GM18951 (cell line): ENCODE measurements around the gene GPR18.

Source experiments
- POLR2A ChIP-seq: IDR thresholded peaks from 4 replicates; pipeline ENCODE4 v1.6.1; 2011; ENCODE audit warnings: mild to moderate bottlenecking; ENCODE audit not compliant: insufficient read length, insufficient read depth; ENCODE audit errors: extremely low read depth
- in situ Hi-C: fragments of 300-500 bp; cut with MboI; formaldehyde crosslinking; loops from one replicate; pipeline ENCODE4 v1.12.0; 2022; ENCODE audit warnings: low sequenced_read_pairs, mixed read lengths, inconsistent platforms; ENCODE audit not compliant: unreplicated experiment

GPR18 gene, protein sequence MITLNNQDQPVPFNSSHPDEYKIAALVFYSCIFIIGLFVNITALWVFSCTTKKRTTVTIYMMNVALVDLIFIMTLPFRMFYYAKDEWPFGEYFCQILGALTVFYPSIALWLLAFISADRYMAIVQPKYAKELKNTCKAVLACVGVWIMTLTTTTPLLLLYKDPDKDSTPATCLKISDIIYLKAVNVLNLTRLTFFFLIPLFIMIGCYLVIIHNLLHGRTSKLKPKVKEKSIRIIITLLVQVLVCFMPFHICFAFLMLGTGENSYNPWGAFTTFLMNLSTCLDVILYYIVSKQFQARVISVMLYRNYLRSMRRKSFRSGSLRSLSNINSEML

GRCh38 chr13:99258210-99258860, at the start of gene GPR18:
TSS of gene GPR18 (minus strand) at chr13:99258379. CDS start at chr13:99255872, 2,507 bp downstream.
- in situ Hi-C loops: loop anchor here (25.0 kb wide), 1 partner anchor 396 kb away; no protein-coding TSS in a partner anchor
- TF ChIP-seq POLR2A: no peak

DNA sequence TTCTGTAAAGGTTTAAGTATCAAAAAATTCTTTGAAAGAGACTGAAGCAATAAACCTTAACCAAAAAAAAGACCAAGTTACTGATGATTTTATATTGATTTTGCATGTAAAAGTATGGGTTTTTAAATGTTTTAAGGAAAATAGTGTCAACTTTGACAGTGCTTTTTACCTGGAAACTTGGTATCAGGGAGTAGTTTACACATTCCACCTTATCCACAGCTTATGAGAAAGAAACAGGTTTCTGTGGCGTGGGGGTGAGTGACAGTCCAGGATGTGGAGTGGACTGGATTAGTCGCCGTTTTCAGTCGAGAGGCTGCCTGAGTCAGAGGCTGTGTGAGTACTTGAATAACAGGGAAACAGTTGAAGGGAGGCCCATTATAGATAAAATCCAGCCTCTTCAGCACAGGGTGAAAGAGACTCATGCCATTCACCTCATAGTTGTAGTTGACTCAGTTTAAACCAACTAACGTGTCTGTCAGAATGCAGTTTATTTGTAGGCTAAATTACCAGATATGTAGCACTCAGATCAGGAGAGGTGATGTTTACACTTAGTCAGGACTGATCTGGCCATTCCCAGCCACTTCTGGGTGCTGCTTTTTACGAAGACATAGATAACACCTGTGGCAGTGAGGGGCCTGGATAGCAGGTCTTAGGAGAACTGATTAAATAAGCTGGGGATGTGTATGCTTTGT, 49.6 kb upstream of the GPR18 start:
- in situ Hi-C loops: no loop called here
- TF ChIP-seq POLR2A: no peak

DNA sequence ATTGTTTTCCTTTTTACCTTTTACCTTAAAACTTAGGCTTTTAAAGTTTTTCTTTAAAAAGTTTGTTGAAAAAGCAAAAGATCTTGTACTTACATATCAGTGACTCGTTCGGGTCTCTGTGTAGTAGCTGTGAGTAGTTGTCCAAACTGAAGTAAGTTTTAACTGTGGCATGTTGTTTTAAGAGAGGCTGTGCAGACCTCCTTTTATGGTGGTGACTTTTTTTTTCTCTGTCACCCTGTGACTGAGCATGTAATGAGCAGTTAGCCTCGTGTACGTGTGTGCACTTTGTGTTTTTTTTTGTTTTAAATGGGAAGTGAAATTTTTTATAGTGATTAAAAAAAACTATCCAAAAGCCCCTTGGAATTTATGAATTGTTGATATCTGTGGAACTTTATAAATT, 49.1 kb upstream of the GPR18 start, which contains the start of gene GPR183:
Gene GPR183, minus strand, starts transcription at position 153 of the 400 bp plus-strand sequence. CDS start 11,254 bp downstream, outside the sequence.
- TF ChIP-seq POLR2A: no peak
- in situ Hi-C loops: no loop called here

- no peak for TF ChIP-seq POLR2A
- in situ Hi-C loops: no loop called here
These were observed 47.4 kb upstream of the GPR18 start for GRCh38 chr13:99305566-99305965.

DNA sequence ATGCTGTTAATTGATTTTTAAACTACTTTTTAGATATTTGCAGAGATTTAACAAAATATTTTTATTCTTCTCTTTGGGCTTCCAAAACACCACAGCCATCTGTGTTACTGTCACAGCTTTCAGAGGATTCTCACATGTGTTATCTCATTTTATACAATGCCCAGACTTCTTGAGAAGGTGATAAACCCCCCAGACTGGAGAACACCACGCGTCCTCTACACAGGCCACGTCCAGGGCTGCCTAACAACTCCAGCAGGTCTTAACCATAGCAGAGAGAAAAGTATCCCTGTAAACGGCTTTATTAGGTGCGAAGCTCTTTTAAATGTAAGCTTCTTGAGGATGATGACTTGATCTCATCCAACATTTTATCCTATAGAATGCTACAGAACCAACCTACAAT, 47.0 kb upstream of the GPR18 start:
- in situ Hi-C loops: no loop called here
- no peak for TF ChIP-seq POLR2A

GRCh38 chr13:99304541-99304940, 46.4 kb upstream of the GPR18 start:
- TF ChIP-seq POLR2A: no peak
- in situ Hi-C loops: no loop called here

- in situ Hi-C loops: no loop called here
- no peak for TF ChIP-seq POLR2A
These were observed 45.8 kb upstream of the GPR18 start for GRCh38 chr13:99303863-99304521.

DNA sequence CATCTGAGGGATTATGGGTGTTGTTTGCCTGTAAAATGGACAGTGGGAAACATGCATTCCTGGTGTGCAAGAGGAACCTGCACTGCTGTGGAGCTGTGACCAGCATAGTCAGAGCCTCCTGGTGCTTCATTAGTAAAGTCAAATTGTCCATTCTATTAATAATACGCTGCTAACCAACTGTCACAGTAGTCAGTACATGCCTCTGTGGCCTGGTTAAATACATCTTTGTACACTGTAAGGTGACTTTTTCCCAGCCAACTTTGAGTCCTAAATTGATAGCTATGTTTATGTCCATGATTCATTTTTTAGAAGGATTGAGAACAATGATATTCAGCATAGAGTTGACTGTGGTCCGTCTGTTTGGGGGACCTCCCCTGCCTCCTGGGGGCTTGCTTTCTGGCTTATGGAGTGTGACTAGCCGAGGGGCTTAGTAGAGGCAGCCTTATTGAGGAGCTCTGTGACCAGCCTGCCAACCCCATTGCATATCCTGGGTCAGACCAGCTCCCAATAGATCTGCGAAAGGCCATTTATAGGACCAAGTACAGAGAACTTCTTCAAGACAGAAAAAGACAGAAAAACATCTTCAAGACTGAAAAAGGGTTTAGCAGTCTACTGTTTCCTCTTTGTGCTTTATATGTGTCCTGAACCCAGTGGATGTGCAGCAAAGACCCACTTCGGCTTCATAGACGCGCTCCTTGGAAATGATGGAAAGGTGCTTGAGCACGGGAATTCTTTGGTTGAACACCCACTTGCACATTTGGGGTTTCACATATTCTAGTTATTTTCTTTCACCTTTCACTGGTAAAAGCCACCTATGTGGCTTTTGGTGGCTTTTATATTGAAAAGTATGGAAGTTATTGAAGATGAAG, 44.7 kb upstream of the GPR18 start:
- in situ Hi-C loops: no loop called here
- no peak for TF ChIP-seq POLR2A

GRCh38 chr13:99301913-99302636, 43.9 kb upstream of the GPR18 start:
- no peak for TF ChIP-seq POLR2A
- in situ Hi-C loops: no loop called here

DNA sequence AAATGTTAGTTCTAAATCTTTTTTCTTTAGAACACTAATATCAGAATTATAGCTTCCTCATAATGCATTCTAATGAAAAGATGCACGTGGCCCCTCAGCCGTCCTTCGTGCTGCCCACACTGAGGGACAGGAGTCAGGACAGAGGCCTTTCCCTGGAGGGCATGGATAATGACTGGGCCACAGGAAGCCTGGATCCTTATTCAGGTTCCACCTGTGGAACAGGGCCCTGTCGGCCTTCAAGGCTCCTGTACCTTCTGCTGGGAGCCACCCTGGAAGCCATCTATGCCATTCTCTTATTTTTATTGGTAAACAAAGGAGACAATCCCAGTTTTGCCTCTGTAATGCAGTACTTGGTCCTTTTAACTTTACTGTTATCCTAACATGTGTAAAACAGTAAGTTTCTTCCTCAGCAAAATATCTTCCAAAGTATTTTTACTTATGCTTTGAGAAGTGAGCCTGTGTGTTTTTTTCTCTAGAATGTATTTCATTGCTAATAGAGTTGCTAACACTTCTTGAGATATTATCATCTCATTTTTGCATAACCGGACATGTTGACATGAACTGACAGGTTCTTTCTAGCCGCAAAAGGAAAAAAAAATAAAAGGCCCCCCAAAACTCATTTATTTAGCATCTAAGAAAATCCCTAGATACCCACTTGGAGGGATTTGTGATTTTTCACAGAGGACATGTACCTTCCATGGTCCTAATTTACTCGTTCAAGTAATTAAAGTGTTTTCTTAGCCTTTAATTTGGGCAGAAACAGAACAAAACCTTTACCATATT, 43.1 kb upstream of the GPR18 start:
- in situ Hi-C loops: no loop called here
- no peak for TF ChIP-seq POLR2A

DNA sequence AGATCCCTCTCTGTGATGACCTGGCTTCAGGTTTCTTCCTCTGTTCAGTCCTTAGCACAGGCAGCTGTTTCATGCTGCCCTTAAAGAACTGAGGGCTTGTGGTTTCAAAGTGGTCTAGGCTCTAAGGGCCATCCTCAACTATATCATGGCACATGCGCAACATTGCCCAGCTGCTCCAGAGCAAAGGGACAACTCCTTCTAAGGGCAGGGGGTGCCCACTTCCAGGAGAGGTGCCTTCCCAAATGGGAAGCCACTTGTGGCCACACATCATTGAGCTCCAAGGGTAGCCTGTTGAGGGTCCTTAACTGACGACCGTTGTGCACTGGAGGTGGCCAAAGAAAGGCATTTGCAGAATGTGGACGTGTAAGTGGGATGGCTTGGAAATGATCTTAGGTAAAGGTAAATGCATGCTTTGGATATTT, 41.8 kb upstream of the GPR18 start:
- no peak for TF ChIP-seq POLR2A
- in situ Hi-C loops: no loop called here

DNA sequence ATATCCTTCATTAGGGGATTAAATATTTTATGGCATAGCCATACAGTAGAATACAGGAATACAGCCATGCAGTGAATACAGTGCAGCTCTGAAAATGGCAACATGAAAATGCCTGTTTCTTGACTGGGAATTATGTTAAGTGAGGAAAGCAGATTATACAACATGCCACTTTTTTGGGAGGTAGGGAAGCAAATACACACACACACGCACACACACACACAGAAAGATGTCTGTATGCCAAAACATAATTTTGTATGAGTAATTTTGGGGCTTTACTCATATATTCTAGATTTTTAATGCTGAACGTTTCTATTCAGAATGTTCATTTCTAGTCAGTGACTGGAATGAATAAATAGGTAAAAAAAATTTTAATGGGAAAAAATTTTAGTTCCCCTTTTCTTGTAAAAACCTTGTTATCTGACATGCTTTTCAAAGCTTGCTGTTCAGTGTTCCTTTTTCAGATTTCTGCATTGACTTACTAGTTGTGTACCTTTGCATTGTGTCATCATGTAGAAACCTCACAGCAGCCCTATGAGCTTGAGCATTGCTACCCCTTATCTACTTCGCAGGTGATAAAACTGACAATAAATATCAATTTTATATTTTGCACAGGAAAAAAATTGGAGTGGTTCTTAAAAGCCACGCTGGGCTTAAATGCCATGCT, 41.2 kb upstream of the GPR18 start:
- in situ Hi-C loops: no loop called here
- TF ChIP-seq POLR2A: no peak
